GM04503 (cell line): Measurements from ENCODE around the gene NR1I2.

Experiments used
- DNase-seq: peaks from one replicate; pipeline ENCODE4 v3.0.0-alpha.2; 2012; ENCODE audit warnings: low read depth

NR1I2 gene

GRCh38 chr3:119819806-119820205, 37.9 kb downstream of the NR1I2 start:
- DNase-seq, result no peak

GRCh38 chr3:119825820-119826219, 43.9 kb downstream of the NR1I2 start:
- DNase-seq, result no peak

- no peak for DNase-seq
Measured at GRCh38 chr3:119826711-119827608, 45.1 kb downstream of the NR1I2 start.

GRCh38 chr3:119829420-119829819, 47.5 kb downstream of the NR1I2 start:
- DNase-seq, result no peak

GRCh38 chr3:119831022-119831421, 49.1 kb downstream of the NR1I2 start:
- DNase-seq, result no peak

- peak; percentile 70 for DNase-seq
Measured at GRCh38 chr3:119831941-119832371, 50.1 kb downstream of the NR1I2 start.

- DNase-seq, result no peak
Measured at GRCh38 chr3:119834754-119835370, 53.0 kb downstream of the NR1I2 start.

- no peak for DNase-seq
Measured at GRCh38 chr3:119835556-119835955, 53.7 kb downstream of the NR1I2 start.

GRCh38 chr3:119841808-119842471, 60.0 kb downstream of the NR1I2 start:
- DNase-seq, result no peak

GRCh38 chr3:119849126-119849525, 67.2 kb downstream of the NR1I2 start:
- no peak for DNase-seq

- no peak for DNase-seq
Measured at GRCh38 chr3:119856695-119857094, 74.8 kb downstream of the NR1I2 start.

GRCh38 chr3:119858957-119859356, 77.1 kb downstream of the NR1I2 start:
- no peak for DNase-seq

GRCh38 chr3:119859728-119860127, 77.8 kb downstream of the NR1I2 start:
- no peak for DNase-seq

GRCh38 chr3:119861681-119862080, 79.8 kb downstream of the NR1I2 start:
- DNase-seq, result no peak

- DNase-seq, result no peak
Measured at GRCh38 chr3:119862616-119863015, 80.7 kb downstream of the NR1I2 start.

GRCh38 chr3:119864476-119864875, 82.6 kb downstream of the NR1I2 start:
- DNase-seq, result no peak
